GM12874 (cell line): ENCODE results near the gene AFG1L.

Experiments used
- TF ChIP-seq, protein P1 (sequence below): IDR thresholded peaks from 2 replicates; pipeline ENCODE4 v1.5.1; 2011; ENCODE audit warnings: low read depth, mild to moderate bottlenecking, control low read depth, low read length, moderate library complexity; ENCODE audit not compliant: insufficient read depth

The AFG1L gene

DNA sequence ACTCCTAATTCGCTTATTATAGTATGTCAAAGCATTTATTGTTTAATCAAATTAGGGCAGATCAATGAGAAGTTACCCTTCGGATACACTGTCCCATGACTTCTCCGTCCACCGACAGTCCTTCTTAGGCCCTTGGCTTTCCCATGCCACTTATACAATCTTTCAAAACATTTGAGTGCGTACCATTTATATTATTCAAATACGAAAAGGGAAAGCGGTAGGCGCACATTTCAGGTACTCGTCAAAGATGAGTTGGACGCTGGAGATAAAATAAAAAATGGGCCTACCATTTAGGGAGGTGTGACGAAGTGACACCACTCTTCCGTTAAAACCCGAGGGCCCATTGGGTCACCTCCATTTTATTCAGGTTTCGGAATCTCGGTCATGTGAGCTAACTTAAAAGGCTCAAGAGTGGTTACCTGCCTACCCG, 542 bp upstream of the AFG1L start:
- TF ChIP-seq, protein P1, sequence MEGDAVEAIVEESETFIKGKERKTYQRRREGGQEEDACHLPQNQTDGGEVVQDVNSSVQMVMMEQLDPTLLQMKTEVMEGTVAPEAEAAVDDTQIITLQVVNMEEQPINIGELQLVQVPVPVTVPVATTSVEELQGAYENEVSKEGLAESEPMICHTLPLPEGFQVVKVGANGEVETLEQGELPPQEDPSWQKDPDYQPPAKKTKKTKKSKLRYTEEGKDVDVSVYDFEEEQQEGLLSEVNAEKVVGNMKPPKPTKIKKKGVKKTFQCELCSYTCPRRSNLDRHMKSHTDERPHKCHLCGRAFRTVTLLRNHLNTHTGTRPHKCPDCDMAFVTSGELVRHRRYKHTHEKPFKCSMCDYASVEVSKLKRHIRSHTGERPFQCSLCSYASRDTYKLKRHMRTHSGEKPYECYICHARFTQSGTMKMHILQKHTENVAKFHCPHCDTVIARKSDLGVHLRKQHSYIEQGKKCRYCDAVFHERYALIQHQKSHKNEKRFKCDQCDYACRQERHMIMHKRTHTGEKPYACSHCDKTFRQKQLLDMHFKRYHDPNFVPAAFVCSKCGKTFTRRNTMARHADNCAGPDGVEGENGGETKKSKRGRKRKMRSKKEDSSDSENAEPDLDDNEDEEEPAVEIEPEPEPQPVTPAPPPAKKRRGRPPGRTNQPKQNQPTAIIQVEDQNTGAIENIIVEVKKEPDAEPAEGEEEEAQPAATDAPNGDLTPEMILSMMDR: no peak

DNA sequence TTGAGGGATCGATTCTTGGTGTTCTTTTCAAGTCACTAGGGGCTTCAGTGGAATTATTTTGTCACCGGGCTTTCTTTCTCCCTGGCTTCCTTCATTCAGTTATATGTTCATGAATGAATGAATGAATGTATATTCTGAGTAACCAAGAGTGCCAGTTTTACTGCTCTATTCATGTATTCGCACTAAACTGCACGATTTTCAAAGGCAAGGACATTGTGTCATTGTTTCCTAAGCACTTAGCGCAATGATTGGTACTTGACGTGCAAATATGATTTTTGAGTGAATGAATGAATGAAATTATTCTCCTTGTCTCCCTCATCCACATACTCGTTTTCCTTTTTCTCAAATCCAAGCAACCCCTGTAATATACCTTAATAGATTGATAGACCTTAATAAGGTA, 822 bp downstream of the AFG1L start:
- TF ChIP-seq, protein P1: no peak

DNA sequence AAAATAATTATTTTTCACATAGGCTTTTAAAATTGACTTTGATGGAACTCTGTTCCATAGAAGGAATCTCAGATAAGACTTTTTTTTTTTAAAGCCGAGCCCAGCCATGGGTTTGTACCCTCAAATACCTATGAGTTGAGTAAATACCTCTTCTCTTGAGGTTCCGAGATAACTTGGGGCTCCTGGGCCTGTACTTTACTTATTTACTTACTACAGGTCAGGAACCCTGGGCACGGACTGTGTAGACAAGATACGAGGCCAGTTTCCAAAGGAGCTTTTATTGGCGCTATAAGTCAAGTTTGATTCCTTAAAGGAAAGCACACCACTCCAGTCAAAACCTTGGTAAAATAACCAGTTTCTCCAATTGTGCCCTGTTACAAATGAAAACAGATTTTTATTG, 7.5 kb downstream of the AFG1L start:
- TF ChIP-seq, protein P1: no peak

DNA sequence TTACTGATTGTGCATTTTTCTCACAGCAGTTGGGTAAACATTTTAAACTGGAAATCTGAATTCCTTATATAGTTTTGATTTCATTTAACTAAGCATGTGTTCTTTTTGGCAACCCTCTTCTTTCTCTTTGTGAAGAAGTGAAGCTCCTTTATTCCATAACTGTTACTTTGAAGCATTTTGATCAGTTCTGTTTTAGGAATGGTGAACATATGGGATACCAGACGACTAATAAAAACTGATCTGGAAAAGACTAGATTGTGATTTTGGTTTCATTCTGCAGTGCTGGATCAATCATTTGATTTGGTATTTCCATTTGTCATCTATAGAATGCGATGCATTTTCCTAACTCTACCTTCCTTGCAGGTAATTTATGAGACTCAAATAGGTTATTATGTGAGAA, 9.8 kb downstream of the AFG1L start:
- TF ChIP-seq, protein P1: no peak

DNA sequence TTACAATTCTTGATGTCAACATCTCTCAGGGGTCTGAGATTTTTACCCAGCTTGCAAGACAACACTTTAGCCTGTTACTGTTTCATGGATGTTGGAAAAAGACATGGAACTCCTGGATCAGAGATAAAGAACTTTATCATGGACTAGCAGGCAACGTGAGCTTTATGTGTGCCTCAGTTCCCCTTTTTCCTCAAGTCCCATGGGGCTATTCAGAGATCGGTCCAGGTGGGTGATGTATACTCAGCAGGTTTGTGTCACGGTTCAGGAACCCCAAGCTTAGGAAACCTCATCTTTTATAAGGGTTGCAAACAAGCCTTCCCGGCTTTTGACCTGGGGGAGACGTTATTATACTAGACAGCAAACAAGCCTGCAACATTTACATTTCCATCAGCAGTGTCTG, 15.0 kb downstream of the AFG1L start:
- TF ChIP-seq, protein P1: no peak

DNA sequence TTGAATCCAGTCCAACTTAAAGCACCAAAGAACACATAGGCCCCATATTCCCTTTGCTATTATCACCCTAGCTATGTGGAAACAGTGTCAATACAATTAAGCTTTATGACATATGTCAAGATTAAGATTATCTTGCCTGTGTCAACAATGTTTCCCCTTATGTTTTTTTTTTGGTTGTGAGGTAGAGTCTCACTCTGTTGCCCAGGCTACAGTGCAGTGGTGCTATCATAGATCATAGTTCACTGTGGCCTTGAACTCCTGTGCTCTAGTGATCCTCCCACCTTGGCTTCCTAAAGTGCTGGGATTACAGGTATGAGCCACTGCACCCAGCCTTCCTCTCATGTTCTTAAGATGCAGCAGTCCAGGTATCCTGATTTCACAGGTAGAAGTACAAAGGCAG, 17.8 kb downstream of the AFG1L start:
- TF ChIP-seq, protein P1: no peak

DNA sequence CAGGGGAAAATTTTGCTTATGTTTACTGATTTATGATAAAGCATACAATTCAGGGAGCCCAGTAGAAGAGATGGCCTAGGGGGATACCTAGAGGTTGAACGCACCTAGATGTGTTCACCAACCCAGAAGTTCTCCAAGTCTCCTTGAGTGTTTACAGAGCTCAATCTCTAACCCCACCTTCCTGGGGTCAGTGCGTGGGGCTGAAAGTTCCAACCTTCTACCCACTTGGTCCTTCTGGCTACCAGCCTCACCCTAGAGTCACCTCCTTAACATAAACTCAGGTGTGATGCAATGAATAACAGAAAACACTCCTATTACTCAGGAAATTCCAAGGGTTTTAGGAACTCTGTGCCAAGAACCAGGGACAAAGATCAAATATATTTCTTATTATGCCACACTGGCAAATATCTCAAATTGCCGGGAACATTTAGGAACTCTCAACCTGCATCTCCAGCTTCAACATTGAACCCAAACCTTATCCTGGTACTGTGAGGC, 26.4 kb downstream of the AFG1L start:
- TF ChIP-seq, protein P1: no peak
